PC-9 (cell line): ENCODE results near the gene LRRC3C. TPM values are rescaled to one million over a fixed set of nuclear protein-coding genes. Genes with fewer than 3 reads are reported as not detected.
"Not testable (repeated sequence)": the region's sequence is repeated elsewhere in the genome, so short reads cannot be mapped to it uniquely, and the experiment has no call there.

Experiments used
- Bru-seq: library from RNA; stranded (reverse); fragments of 400-500 nt; gene quantifications from one replicate; lab custom pipeline; 2021; lab: Mats Ljungman, UMichigan
- BruChase-seq, 2 experiments: library from RNA; stranded (reverse); fragments of 400-500 nt; gene quantifications; one replicate each; lab custom pipeline; 2021; lab: Mats Ljungman, UMichigan
- BruUV-seq: library from RNA; stranded (reverse); fragments of 400-500 nt; replicated peaks from 2 replicates; lab custom pipeline; 2021; lab: Mats Ljungman, UMichigan
- CTCF ChIA-PET: fragments of 300-600 bp; sonication (Branson Sonifier 250); formaldehyde crosslinking; loops from one replicate; lab custom pipeline; 2022; ENCODE audit warnings: antibody characterized with exemption; lab: Charles Lee
- POLR2A ChIA-PET: fragments of 300-600 bp; sonication (Branson Sonifier 250); formaldehyde crosslinking; loops from one replicate; lab custom pipeline; 2022; ENCODE audit warnings: antibody characterized with exemption; ENCODE audit not compliant: unreplicated experiment; lab: Charles Lee
- DNase-seq, 2 experiments: peaks; one replicate each; pipeline versions ENCODE4 v3.0.0 to v3.0.0-alpha.2; 2015 to 2022; ENCODE audit warnings: mixed read lengths in 1 of 2
- H2AFZ ChIP-seq: fragments of 200-600 bp; sonication (generic); 2 replicates; pipeline ENCODE4 v1.8.1; 2017; ENCODE audit warnings: antibody characterized with exemption
- H3F3A ChIP-seq: fragments of 200-600 bp; sonication (generic); 2 replicates; pipeline ENCODE4 v1.8.1; 2017; ENCODE audit warnings: antibody characterized with exemption, mild to moderate bottlenecking, low read depth; ENCODE audit not compliant: insufficient read depth
- H3K27ac ChIP-seq: fragments of 200-600 bp; sonication (generic); 2 replicates; pipeline ENCODE4 v1.6.1; 2016; ENCODE audit warnings: mixed run types
- H3K27me3 ChIP-seq: fragments of 200-600 bp; sonication (generic); 2 replicates; pipeline ENCODE4 v1.6.1; 2016; ENCODE audit warnings: low read depth, mixed run types; ENCODE audit not compliant: insufficient read depth
- H3K36me3 ChIP-seq: fragments of 200-600 bp; sonication (generic); 2 replicates; pipeline ENCODE4 v1.6.1; 2016; ENCODE audit warnings: low read depth, mixed run types
- H3K4me1 ChIP-seq: fragments of 200-600 bp; sonication (generic); replicated peaks from 2 replicates; pipeline ENCODE4 v1.6.1; 2016; ENCODE audit warnings: mixed run types; ENCODE audit not compliant: insufficient read depth
- H3K4me2 ChIP-seq: fragments of 200-600 bp; sonication (generic); 2 replicates; pipeline ENCODE4 v1.6.1; 2017; ENCODE audit warnings: mixed run types
- H3K4me3 ChIP-seq: fragments of 200-600 bp; sonication (generic); 2 replicates; pipeline ENCODE4 v1.6.1; 2016; ENCODE audit warnings: mixed run types
- H3K79me2 ChIP-seq: fragments of 200-600 bp; sonication (generic); 2 replicates; pipeline ENCODE4 v1.6.1; 2017; ENCODE audit warnings: low read depth, mixed run types
- H3K9me2 ChIP-seq: fragments of 200-600 bp; sonication (generic); 2 replicates; pipeline ENCODE4 v1.8.1; 2017; ENCODE audit warnings: mild to moderate bottlenecking; ENCODE audit not compliant: insufficient read depth
- H3K9me3 ChIP-seq: fragments of 200-600 bp; sonication (generic); 2 replicates; pipeline ENCODE4 v1.8.1; 2016; ENCODE audit warnings: low read depth; ENCODE audit not compliant: insufficient read depth
- H4K20me1 ChIP-seq: fragments of 200-600 bp; sonication (generic); 2 replicates; pipeline ENCODE4 v1.8.1; 2017; ENCODE audit not compliant: insufficient read depth
- EZH2 ChIP-seq: fragments of 200-600 bp; sonication (generic); IDR thresholded peaks from 2 replicates; pipeline ENCODE4 v1.8.0; 2017; ENCODE audit warnings: antibody characterized with exemption, low read depth
- intact Hi-C: fragments of 100-400 bp; cut with micrococcal nuclease; formaldehyde crosslinking; loops from one replicate; pipeline ENCODE4 v1.10.0; 2022; ENCODE audit not compliant: unreplicated experiment
- long read RNA-seq: library from polyadenylated mRNA; stranded (forward); transcript quantifications from one replicate; pipeline ENCODE4 v2.0.0, GENCODE V29; 2022
- total RNA-seq: library from RNA; stranded (reverse); gene quantifications from 2 replicates; pipeline ENCODE4 v1.2.3, GENCODE V29; 2021
- TF ChIP-seq, protein P1 (sequence below): fragments of 200-600 bp; sonication (generic); conservative IDR thresholded peaks from 2 replicates; pipeline ENCODE4 v1.6.1; 2017; ENCODE audit warnings: mixed run types, antibody characterized with exemption, mild to moderate bottlenecking, moderate library complexity

LRRC3C gene, protein sequence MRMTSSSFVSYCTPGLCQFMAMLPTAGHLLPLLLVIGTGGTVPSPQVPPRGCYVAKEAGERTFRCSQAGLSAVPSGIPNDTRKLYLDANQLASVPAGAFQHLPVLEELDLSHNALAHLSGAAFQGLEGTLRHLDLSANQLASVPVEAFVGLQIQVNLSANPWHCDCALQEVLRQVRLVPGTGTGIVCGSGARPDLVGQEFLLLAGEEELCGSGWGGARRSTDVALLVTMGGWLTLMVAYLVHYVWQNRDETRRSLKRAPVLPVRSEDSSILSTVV
- total RNA-seq (not detected in 2 replicates), Bru-seq, nascent RNA (not detected), BruChase-seq, experiment 1, labeled RNA remaining after a 2-hour chase (percentile 12 among the genes with signal in this experiment), BruChase-seq, experiment 2, labeled RNA remaining after a 6-hour chase (not detected)
- long read RNA-seq: 0 reads

DNA sequence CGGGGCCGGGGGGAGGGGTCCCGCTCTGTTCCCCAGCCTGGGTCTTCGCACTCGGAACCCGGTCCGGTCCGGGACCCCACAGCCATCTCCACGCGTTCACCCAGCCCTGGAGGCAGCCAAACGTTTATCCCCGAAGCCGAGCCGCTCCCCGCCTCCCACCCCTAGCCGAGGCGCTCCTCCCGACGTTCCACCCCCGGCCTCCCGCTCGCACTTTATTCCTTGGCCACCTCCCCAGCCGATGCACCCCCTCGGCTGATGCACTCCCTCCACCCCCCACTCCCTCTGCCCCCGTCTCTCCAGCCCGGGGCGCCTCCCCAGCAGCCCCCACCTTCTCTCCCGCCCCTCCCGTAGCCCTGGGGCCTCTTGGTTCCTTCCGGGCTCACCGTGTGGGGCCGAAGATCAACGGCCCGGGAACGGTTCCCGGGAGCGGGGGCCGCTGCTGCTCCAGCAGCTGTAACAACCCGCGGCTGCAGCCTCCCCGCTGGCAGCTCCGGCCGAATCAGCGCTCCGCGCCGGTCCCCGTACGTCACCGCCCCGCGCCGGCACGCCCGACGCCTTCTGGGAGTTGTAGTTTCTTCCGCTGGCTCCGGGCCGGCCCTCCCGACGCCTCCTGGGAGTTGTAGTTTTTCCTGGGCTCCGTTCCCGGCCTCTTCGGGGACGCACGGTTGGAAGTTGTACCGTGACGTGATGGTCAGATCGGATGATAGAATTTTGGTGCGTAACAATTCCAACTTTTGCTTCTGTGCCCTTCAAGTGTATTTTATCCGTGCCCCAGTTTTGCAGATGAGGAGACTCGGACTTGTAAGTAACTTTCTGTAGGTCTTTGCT, at the start of gene LRRC3C, which contains the start of gene ORMDL3:
TSS of gene LRRC3C (plus strand) at position 632 of the 828 bp plus-strand sequence. CDS start 13,792 bp downstream, outside the sequence.
TSS of gene ORMDL3 (minus strand) at position 501 of the 828 bp plus-strand sequence. CDS start 3,398 bp downstream, outside the sequence.
- H3K4me1 ChIP-seq: peaks cover 35% of the 10 kb centered on the region
- H3K4me3 ChIP-seq: peak within 1 kb of the TSS; percentile 98
- no peaks in the 10 kb centered on the region for H3K9me2 ChIP-seq
- intact Hi-C loops: loop anchor here (5.0 to 10.0 kb wide), 2 partner anchors 155 to 173 kb away; no protein-coding TSS in a partner anchor
- H2AFZ ChIP-seq: peak within 1 kb of the TSS; percentile 97
- no peaks in the 10 kb centered on the region for H3K9me3 ChIP-seq
- CTCF ChIA-PET: no interaction called here
- POLR2A ChIA-PET: interaction anchor here (0.6 to 0.7 kb wide), 2 partner anchors 188 to 291 kb away, joined by 4 to 5 read pairs; no protein-coding TSS in a partner anchor
- H3K27ac ChIP-seq: peak within 1 kb of the TSS; percentile 89
- peak within 1 kb of the TSS; percentile 95 for H3K4me2 ChIP-seq
- peaks cover 27% of the 10 kb centered on the region for H3F3A ChIP-seq
- peaks cover 14% of the 10 kb centered on the region; the same call in 1 of the 2 replicates for H4K20me1 ChIP-seq
- no peaks in the 10 kb centered on the region for H3K36me3 ChIP-seq
- TF ChIP-seq, protein P1, sequence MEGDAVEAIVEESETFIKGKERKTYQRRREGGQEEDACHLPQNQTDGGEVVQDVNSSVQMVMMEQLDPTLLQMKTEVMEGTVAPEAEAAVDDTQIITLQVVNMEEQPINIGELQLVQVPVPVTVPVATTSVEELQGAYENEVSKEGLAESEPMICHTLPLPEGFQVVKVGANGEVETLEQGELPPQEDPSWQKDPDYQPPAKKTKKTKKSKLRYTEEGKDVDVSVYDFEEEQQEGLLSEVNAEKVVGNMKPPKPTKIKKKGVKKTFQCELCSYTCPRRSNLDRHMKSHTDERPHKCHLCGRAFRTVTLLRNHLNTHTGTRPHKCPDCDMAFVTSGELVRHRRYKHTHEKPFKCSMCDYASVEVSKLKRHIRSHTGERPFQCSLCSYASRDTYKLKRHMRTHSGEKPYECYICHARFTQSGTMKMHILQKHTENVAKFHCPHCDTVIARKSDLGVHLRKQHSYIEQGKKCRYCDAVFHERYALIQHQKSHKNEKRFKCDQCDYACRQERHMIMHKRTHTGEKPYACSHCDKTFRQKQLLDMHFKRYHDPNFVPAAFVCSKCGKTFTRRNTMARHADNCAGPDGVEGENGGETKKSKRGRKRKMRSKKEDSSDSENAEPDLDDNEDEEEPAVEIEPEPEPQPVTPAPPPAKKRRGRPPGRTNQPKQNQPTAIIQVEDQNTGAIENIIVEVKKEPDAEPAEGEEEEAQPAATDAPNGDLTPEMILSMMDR: no peak
- TF ChIP-seq EZH2: no peak
- no TSS peak for BruUV-seq
- H3K79me2 ChIP-seq: peaks cover 25% of the 10 kb centered on the region
- no peaks in the 10 kb centered on the region for H3K27me3 ChIP-seq
- peak; percentile 77 to 88 for DNase-seq

DNA sequence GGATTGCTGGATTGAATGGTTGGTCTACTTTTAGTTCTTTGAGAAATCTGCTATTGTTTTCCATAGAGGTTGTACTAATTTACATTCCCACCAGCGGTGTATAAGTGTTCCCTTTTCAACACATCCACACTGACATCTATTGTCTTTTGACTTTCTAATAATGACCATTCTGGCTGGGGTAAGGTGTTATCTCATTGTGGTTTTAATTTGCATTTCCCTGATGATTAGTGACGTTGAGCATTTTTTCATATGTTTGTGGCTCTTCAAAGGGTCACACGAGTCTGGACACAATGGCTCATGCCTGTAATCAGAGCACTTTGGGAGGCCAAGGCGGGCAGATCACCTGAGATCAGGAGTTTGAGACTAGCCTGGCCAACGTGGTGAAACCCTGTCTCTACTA, 41.4 kb upstream of the LRRC3C start:
- H3K9me2 ChIP-seq, H3K4me3 ChIP-seq, H3K4me1 ChIP-seq, CTCF ChIA-PET, intact Hi-C loops, H3K4me2 ChIP-seq, H3K36me3 ChIP-seq, H3F3A ChIP-seq, H2AFZ ChIP-seq, DNase-seq, POLR2A ChIA-PET, H3K79me2 ChIP-seq, H3K9me3 ChIP-seq, H4K20me1 ChIP-seq, H3K27ac ChIP-seq, BruUV-seq, H3K27me3 ChIP-seq: not testable (repeated sequence)

DNA sequence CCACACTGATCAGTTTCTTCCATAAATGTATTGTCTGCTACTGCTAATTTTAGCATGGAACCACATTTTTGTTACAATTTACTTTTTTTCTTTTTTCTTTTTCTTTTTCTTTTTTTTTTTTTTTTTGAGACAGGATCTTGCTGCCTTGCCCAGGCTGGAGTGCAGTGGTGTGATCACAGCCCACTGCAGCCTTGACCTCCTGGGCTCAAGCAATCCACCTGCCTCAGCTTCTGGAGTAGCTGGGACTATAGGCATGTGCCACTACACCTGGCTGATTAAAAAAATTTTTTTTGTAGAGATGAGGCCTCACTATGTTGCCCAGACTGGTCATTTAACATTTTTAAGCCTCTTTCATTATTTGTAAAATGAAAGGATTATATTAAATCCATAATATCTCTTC, 40.5 kb upstream of the LRRC3C start:
- TF ChIP-seq, protein P1: no peak
- no peak overlapping the region for H3K27ac ChIP-seq
- H3K4me1 ChIP-seq: 0 out of 2 replicates have a peak, but pooled peaks cover 5% of the 10 kb centered on the region
- no peak for DNase-seq
- H3K79me2 ChIP-seq: no peaks in the 10 kb centered on the region
- H3K4me3 ChIP-seq: no peak overlapping the region
- H2AFZ ChIP-seq: no peak overlapping the region
- no peaks in the 10 kb centered on the region for H3K9me2 ChIP-seq
- no peaks in the 10 kb centered on the region for H3K36me3 ChIP-seq
- no peak overlapping the region for H3K4me2 ChIP-seq
- no peaks in the 10 kb centered on the region for H4K20me1 ChIP-seq
- H3K27me3 ChIP-seq: no peaks in the 10 kb centered on the region
- no TSS peak for BruUV-seq
- H3K9me3 ChIP-seq: no peaks in the 10 kb centered on the region
- H3F3A ChIP-seq: no peaks in the 10 kb centered on the region
- ChIA-PET CTCF (no interaction called here), POLR2A (no interaction called here)
- intact Hi-C loops: no loop called here
